ENCODE measurements around the gene RHCG. TPM values are rescaled to one million over a fixed set of nuclear protein-coding genes. Genes with fewer than 3 reads are reported as not detected.

Gene RHCG
- total and polyA plus RNA-seq, 2 donors (not counting 1 experiment from before 2014, with no cell fraction given): under 0.01 TPM; not detected in 1

- Histone ChIP-seq H3K4me3 (replicated peaks in 1 of 4; ENCODE audit: control extremely low read depth in 1 of 4, insufficient read depth in 1 of 4, low read depth in 3 of 4, low read length in 4 of 4) (no peak overlapping the region), H3K9ac (ENCODE audit: insufficient read depth, low read length) (no peak overlapping the region), H2AFZ (ENCODE audit: low read length) (no peak overlapping the region), H3K4me1 (ENCODE audit: control insufficient read depth, extremely low read depth, insufficient read depth, low read length) (no peaks in the 10 kb centered on the region), H3K79me2 (ENCODE audit: control insufficient read depth, insufficient read depth, low read length) (no peaks in the 10 kb centered on the region), H3K4me2 (ENCODE audit: extremely low read depth, insufficient read depth, low read length) (no peak overlapping the region), H3K27me3 (ENCODE audit: control insufficient read depth, insufficient read depth, low read length) (peaks cover 4% of the 10 kb centered on the region), H3K36me3 (ENCODE audit: control insufficient read depth, insufficient read depth, low read length) (no peaks in the 10 kb centered on the region), H4K20me1 (ENCODE audit: control insufficient read depth, extremely low read depth, insufficient read depth, low read length) (no peaks in the 10 kb centered on the region), H3K27ac (ENCODE audit: insufficient read depth, low read length) (no peak overlapping the region), H3K9me3 (ENCODE audit: control insufficient read depth, insufficient read depth, low read depth, low read length) (no peaks in the 10 kb centered on the region)
- no peak for DNase-seq (ENCODE audit: low read depth in 2 of 2)
- no peak for TF ChIP-seq CTCF (conservative IDR thresholded peaks at IDR 0.05 in 1 of 2, IDR thresholded peaks at IDR 0.05 in 1 of 2; ENCODE audit: low read depth in 1 of 2, low read length in 2 of 2)
- no peak for TF ChIP-seq EZH2 (IDR thresholded peaks at IDR 0.05; ENCODE audit: low read length, missing control alignments)
Observed at GRCh38 chr15:89539027-89539426, 42.6 kb upstream of the RHCG start.

- no peak overlapping the region for H3K9ac ChIP-seq (ENCODE audit: insufficient read depth, low read length)
- H3K9me3 ChIP-seq (ENCODE audit: control insufficient read depth, insufficient read depth, low read depth, low read length): no peaks in the 10 kb centered on the region
- H3K36me3 ChIP-seq (ENCODE audit: control insufficient read depth, insufficient read depth, low read length): no peaks in the 10 kb centered on the region
- no peak overlapping the region for H2AFZ ChIP-seq (ENCODE audit: low read length)
- no peak overlapping the region for H3K4me2 ChIP-seq (ENCODE audit: extremely low read depth, insufficient read depth, low read length)
- H3K4me1 ChIP-seq (ENCODE audit: control insufficient read depth, extremely low read depth, insufficient read depth, low read length): no peaks in the 10 kb centered on the region
- H3K4me3 ChIP-seq (replicated peaks in 1 of 4; ENCODE audit: control extremely low read depth in 1 of 4, insufficient read depth in 1 of 4, low read depth in 3 of 4, low read length in 4 of 4): no peak overlapping the region
- H3K79me2 ChIP-seq (ENCODE audit: control insufficient read depth, insufficient read depth, low read length): no peaks in the 10 kb centered on the region
- H3K27ac ChIP-seq (ENCODE audit: insufficient read depth, low read length): no peak overlapping the region
- H4K20me1 ChIP-seq (ENCODE audit: control insufficient read depth, extremely low read depth, insufficient read depth, low read length): no peaks in the 10 kb centered on the region
- peak in 1 of 2 donors; percentile 65 for DNase-seq (ENCODE audit: low read depth in 2 of 2)
- TF ChIP-seq CTCF (conservative IDR thresholded peaks at IDR 0.05 in 1 of 2, IDR thresholded peaks at IDR 0.05 in 1 of 2; ENCODE audit: low read depth in 1 of 2, low read length in 2 of 2): no peak
- TF ChIP-seq EZH2 (IDR thresholded peaks at IDR 0.05; ENCODE audit: low read length, missing control alignments): no peak
- H3K27me3 ChIP-seq (ENCODE audit: control insufficient read depth, insufficient read depth, low read length): no peaks in the 10 kb centered on the region
Observed at GRCh38 chr15:89533861-89534544, 37.6 kb upstream of the RHCG start.

GRCh38 chr15:89531796-89532537 lies 35.6 kb upstream of the RHCG start:
- Histone ChIP-seq H3K9ac (ENCODE audit: insufficient read depth, low read length) (no peak overlapping the region), H3K27ac (ENCODE audit: insufficient read depth, low read length) (no peak overlapping the region), H3K4me3 (replicated peaks in 1 of 4; ENCODE audit: control extremely low read depth in 1 of 4, insufficient read depth in 1 of 4, low read depth in 3 of 4, low read length in 4 of 4) (no peak overlapping the region), H3K79me2 (ENCODE audit: control insufficient read depth, insufficient read depth, low read length) (no peaks in the 10 kb centered on the region), H3K27me3 (ENCODE audit: control insufficient read depth, insufficient read depth, low read length) (no peaks in the 10 kb centered on the region), H4K20me1 (ENCODE audit: control insufficient read depth, extremely low read depth, insufficient read depth, low read length) (no peaks in the 10 kb centered on the region), H3K36me3 (ENCODE audit: control insufficient read depth, insufficient read depth, low read length) (no peaks in the 10 kb centered on the region), H3K4me1 (ENCODE audit: control insufficient read depth, extremely low read depth, insufficient read depth, low read length) (no peaks in the 10 kb centered on the region), H3K9me3 (ENCODE audit: control insufficient read depth, insufficient read depth, low read depth, low read length) (no peaks in the 10 kb centered on the region), H2AFZ (ENCODE audit: low read length) (no peak overlapping the region), H3K4me2 (ENCODE audit: extremely low read depth, insufficient read depth, low read length) (no peak overlapping the region)
- no peak for DNase-seq (ENCODE audit: low read depth in 2 of 2)
- TF ChIP-seq CTCF (conservative IDR thresholded peaks at IDR 0.05 in 1 of 2, IDR thresholded peaks at IDR 0.05 in 1 of 2; ENCODE audit: low read depth in 1 of 2, low read length in 2 of 2): no peak
- TF ChIP-seq EZH2 (IDR thresholded peaks at IDR 0.05; ENCODE audit: low read length, missing control alignments): no peak
